ENCODE measurements around the gene GSTM3.
"Not testable (repeated sequence)": the region's sequence is repeated elsewhere in the genome, so short reads cannot be mapped to it uniquely, and the experiment has no call there.

Gene GSTM3

GRCh38 chr1:109708949-109709348, 31.9 kb downstream of the GSTM3 start:
- H3K9me3 ChIP-seq (ENCODE audit: control insufficient read depth, insufficient read depth, low read depth, low read length); POLR2A ChIA-PET; H3K27ac ChIP-seq (ENCODE audit: extremely low read depth, low read depth, low read length); H3K36me3 ChIP-seq (ENCODE audit: control insufficient read depth in 2 of 2, insufficient read depth in 1 of 2, low read length in 2 of 2); H3K4me1 ChIP-seq (ENCODE audit: control insufficient read depth, insufficient read depth, low read length); H3K4me3 ChIP-seq (ENCODE audit: low read depth, low read length): not testable (repeated sequence)
- TF ChIP-seq SETDB1 (IDR thresholded peaks at IDR 0.05; ENCODE audit: insufficient read length, low read length) = peak; percentile 61
- CTCF ChIA-PET = interaction anchor here (0.6 to 1.1 kb wide), 2 partner anchors 64 to 303 kb away, joined by 3 read pairs; no protein-coding TSS in a partner anchor

DNA sequence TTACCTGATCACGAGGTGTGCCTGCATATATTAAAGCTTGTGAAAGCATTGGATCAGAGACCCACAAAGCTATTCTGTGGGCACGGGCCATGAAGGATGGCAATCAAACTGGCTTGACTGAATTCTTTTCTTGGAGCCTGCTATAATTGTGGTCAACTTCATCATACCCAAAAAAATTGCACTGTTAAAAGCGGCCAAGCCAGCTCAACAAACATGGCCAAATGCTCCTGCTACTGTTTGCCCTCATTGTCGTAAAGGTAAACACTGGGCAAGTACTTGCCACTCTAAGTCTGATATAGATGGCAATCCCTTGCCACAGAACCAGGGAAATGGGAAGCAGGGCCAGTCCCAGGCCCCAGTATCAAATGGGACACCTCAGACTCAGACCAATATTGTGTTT, 35.4 kb downstream of the GSTM3 start:
- TF ChIP-seq, protein P1, sequence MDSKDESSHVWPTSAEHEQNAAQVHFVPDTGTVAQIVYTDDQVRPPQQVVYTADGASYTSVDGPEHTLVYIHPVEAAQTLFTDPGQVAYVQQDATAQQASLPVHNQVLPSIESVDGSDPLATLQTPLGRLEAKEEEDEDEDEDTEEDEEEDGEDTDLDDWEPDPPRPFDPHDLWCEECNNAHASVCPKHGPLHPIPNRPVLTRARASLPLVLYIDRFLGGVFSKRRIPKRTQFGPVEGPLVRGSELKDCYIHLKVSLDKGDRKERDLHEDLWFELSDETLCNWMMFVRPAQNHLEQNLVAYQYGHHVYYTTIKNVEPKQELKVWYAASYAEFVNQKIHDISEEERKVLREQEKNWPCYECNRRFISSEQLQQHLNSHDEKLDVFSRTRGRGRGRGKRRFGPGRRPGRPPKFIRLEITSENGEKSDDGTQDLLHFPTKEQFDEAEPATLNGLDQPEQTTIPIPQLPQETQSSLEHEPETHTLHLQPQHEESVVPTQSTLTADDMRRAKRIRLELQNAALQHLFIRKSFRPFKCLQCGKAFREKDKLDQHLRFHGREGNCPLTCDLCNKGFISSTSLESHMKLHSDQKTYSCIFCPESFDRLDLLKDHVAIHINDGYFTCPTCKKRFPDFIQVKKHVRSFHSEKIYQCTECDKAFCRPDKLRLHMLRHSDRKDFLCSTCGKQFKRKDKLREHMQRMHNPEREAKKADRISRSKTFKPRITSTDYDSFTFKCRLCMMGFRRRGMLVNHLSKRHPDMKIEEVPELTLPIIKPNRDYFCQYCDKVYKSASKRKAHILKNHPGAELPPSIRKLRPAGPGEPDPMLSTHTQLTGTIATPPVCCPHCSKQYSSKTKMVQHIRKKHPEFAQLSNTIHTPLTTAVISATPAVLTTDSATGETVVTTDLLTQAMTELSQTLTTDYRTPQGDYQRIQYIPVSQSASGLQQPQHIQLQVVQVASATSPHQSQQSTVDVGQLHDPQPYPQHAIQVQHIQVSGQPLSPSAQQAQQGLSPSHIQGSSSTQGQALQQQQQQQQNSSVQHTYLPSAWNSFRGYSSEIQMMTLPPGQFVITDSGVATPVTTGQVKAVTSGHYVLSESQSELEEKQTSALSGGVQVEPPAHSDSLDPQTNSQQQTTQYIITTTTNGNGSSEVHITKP (tag by site-specific recombination; IDR thresholded peaks at IDR 0.05) = no peak
- TF ChIP-seq ZBTB17 (tag by site-specific recombination; IDR thresholded peaks at IDR 0.05) (no peak), ZNF211 (tag by site-specific recombination; IDR thresholded peaks at IDR 0.05; ENCODE audit: low read depth) (no peak), ZNF654 (tag by site-specific recombination; IDR thresholded peaks at IDR 0.05; ENCODE audit: low read depth) (no peak), ZNF37A (tag by site-specific recombination; IDR thresholded peaks at IDR 0.05) (no peak), CTCF (tag by site-specific recombination; IDR thresholded peaks at IDR 0.05) (no peak), ZNF426 (tag by site-specific recombination; IDR thresholded peaks at IDR 0.05) (no peak), KLF10 (tag by site-specific recombination; IDR thresholded peaks at IDR 0.05) (no peak), ZNF24 (tag by site-specific recombination; IDR thresholded peaks at IDR 0.05) (no peak), ZNF776 (tag by site-specific recombination; IDR thresholded peaks at IDR 0.05; ENCODE audit: borderline replicate concordance) (no peak), MYNN (tag by site-specific recombination; IDR thresholded peaks at IDR 0.05; ENCODE audit: borderline replicate concordance) (no peak), ZNF140 (tag by site-specific recombination; IDR thresholded peaks at IDR 0.05) (no peak), ZBTB21 (tag by site-specific recombination; IDR thresholded peaks at IDR 0.05) (no peak), ZNF747 (tag by site-specific recombination; IDR thresholded peaks at IDR 0.05) (no peak), ZNF169 (tag by site-specific recombination; IDR thresholded peaks at IDR 0.05) (no peak)
- TF ChIP-seq, protein P2, sequence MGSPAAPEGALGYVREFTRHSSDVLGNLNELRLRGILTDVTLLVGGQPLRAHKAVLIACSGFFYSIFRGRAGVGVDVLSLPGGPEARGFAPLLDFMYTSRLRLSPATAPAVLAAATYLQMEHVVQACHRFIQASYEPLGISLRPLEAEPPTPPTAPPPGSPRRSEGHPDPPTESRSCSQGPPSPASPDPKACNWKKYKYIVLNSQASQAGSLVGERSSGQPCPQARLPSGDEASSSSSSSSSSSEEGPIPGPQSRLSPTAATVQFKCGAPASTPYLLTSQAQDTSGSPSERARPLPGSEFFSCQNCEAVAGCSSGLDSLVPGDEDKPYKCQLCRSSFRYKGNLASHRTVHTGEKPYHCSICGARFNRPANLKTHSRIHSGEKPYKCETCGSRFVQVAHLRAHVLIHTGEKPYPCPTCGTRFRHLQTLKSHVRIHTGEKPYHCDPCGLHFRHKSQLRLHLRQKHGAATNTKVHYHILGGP (tag by site-specific recombination; IDR thresholded peaks at IDR 0.05) = no peak
- TF ChIP-seq, protein P3, sequence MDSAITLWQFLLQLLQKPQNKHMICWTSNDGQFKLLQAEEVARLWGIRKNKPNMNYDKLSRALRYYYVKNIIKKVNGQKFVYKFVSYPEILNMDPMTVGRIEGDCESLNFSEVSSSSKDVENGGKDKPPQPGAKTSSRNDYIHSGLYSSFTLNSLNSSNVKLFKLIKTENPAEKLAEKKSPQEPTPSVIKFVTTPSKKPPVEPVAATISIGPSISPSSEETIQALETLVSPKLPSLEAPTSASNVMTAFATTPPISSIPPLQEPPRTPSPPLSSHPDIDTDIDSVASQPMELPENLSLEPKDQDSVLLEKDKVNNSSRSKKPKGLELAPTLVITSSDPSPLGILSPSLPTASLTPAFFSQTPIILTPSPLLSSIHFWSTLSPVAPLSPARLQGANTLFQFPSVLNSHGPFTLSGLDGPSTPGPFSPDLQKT (IDR thresholded peaks at IDR 0.05; ENCODE audit: borderline replicate concordance, low read depth, low read length) = no peak
- CTCF ChIA-PET = interaction anchor here (2.7 kb wide), 1 partner anchor 65 kb away, joined by 14 read pairs; no protein-coding TSS in a partner anchor
- Histone ChIP-seq H3K36me3 (ENCODE audit: control insufficient read depth in 2 of 2, insufficient read depth in 1 of 2, low read length in 2 of 2) (no peaks in the 10 kb centered on the region), H3K27ac (ENCODE audit: extremely low read depth, low read depth, low read length) (no peak overlapping the region), H3K4me3 (ENCODE audit: low read depth, low read length) (no peak overlapping the region), H3K4me1 (ENCODE audit: control insufficient read depth, insufficient read depth, low read length) (no peaks in the 10 kb centered on the region), H3K9me3 (ENCODE audit: control insufficient read depth, insufficient read depth, low read depth, low read length) (no peaks in the 10 kb centered on the region)
- POLR2A ChIA-PET = no interaction called here

Measured in HEK293 (cell line).